Endothelial cell of umbilical vein (primary cell): ENCODE data around the gene SRSF1. TPM values are rescaled to one million over a fixed set of nuclear protein-coding genes. Genes with fewer than 3 reads are reported as not detected.

Source experiments
- BruUV-seq: library from RNA; stranded (reverse); fragments of 400-500 nt; replicated peaks from 2 replicates; lab custom pipeline; 2021; lab: Mats Ljungman, UMichigan
- CTCF ChIA-PET: fragments of 300-600, 350-600 bp; sonication (Branson Sonifier 250); formaldehyde crosslinking; loops from one replicate; lab custom pipeline; 2021; ENCODE audit warnings: antibody characterized with exemption, inconsistent platforms; lab: Charles Lee
- POLR2A ChIA-PET: fragments of 300-600, 350-600 bp; sonication (Branson Sonifier 250); formaldehyde crosslinking; loops from one replicate; lab custom pipeline; 2021; ENCODE audit warnings: antibody characterized with exemption, inconsistent platforms; lab: Charles Lee
- DNase-seq: peaks from one replicate; pipeline ENCODE4 v3.0.0-alpha.2; 2011; ENCODE audit warnings: low read depth, low spot score
- FAIRE-seq: peaks from 2 replicates; lab custom pipeline; 2011; peaks lifted over from hg19 to GRCh38; lab: Jason Lieb, UNC
- H2AFZ ChIP-seq: 2 replicates; pipeline ENCODE4 v1.6.0; 2012; ENCODE audit warnings: low read depth, low read length, control low read depth, inconsistent platforms
- H3K27ac ChIP-seq: 2 replicates; pipeline ENCODE4 v1.5.1; 2011; ENCODE audit warnings: low read depth, mild to moderate bottlenecking, control low read depth, low read length, moderate library complexity; ENCODE audit not compliant: insufficient read depth
- H3K27me3 ChIP-seq, 2 experiments: 2 replicates each; pipeline versions ENCODE4 v1.6.0 to v1.6.1; 2011; ENCODE audit warnings: low read length in 2 of 2, mixed read lengths in 1 of 2; ENCODE audit not compliant: control insufficient read depth in 2 of 2, insufficient read depth in 2 of 2
- H3K36me3 ChIP-seq, 2 experiments: 2 replicates in 1 of 2; 3 replicates in 1 of 2; pipeline ENCODE4 v1.5.1; 2011; ENCODE audit warnings: low read length in 2 of 2, mild to moderate bottlenecking in 1 of 2, moderate library complexity in 1 of 2; ENCODE audit not compliant: control insufficient read depth in 2 of 2, insufficient read depth in 2 of 2; ENCODE audit errors: extremely low read depth in 1 of 2
- H3K4me1 ChIP-seq: 3 replicates; pipeline ENCODE4 v1.5.1; 2011; ENCODE audit warnings: mild to moderate bottlenecking, low read length; ENCODE audit not compliant: control insufficient read depth, insufficient read depth; ENCODE audit errors: extremely low read depth
- H3K4me2 ChIP-seq: 2 replicates; pipeline ENCODE4 v1.6.1; 2011; ENCODE audit warnings: low read length, control low read depth, mixed read lengths; ENCODE audit not compliant: insufficient read depth
- H3K4me3 ChIP-seq, 3 experiments: fragments of 200-600 bp in 1 of 3; sonication (generic), shearing (Covaris generic) in 1 of 3; replicated peaks in 1 of 3; 2 replicates each; pipeline ENCODE4 v1.5.1; 2011 to 2016; ENCODE audit warnings: control low read depth in 3 of 3, low read length in 3 of 3, mild to moderate bottlenecking in 2 of 3, inconsistent platforms in 1 of 3, low read depth in 1 of 3, moderate library complexity in 1 of 3; ENCODE audit not compliant: insufficient read depth in 1 of 3
- H3K79me2 ChIP-seq: 2 replicates; pipeline ENCODE4 v1.6.0; 2012; ENCODE audit warnings: low read length, inconsistent platforms; ENCODE audit not compliant: control insufficient read depth, insufficient read depth
- H3K9ac ChIP-seq: replicated peaks from 2 replicates; pipeline ENCODE3; 2011; ENCODE audit warnings: low read length, control low read depth; ENCODE audit not compliant: insufficient read depth; ENCODE audit errors: extremely low read depth
- H3K9me1 ChIP-seq: replicated peaks from 3 replicates; pipeline ENCODE4 v1.6.0; 2011; ENCODE audit warnings: mild to moderate bottlenecking, low read length; ENCODE audit not compliant: control insufficient read depth, insufficient read depth; ENCODE audit errors: extremely low read depth
- H3K9me3 ChIP-seq: replicated peaks from 2 replicates; pipeline ENCODE4 v1.5.1; 2012; ENCODE audit warnings: low read length, inconsistent platforms; ENCODE audit not compliant: control insufficient read depth, insufficient read depth
- H4K20me1 ChIP-seq: replicated peaks from 2 replicates; pipeline ENCODE3; 2011; ENCODE audit warnings: mild to moderate bottlenecking, low read length; ENCODE audit not compliant: control insufficient read depth, insufficient read depth; ENCODE audit errors: extremely low read depth
- CTCF ChIP-seq, 2 donors: IDR thresholded peaks; 1 replicate in 1 of 2; 2 replicates in 1 of 2; pipeline ENCODE4 v1.5.1; 2011; ENCODE audit warnings: low read length in 2 of 2, mild to moderate bottlenecking in 2 of 2, moderate library complexity in 2 of 2, control low read depth in 1 of 2, inconsistent platforms in 1 of 2, low read depth in 1 of 2; ENCODE audit not compliant: insufficient read depth in 1 of 2; ENCODE audit errors: extremely low read depth in 1 of 2
- EZH2 ChIP-seq: IDR thresholded peaks from 2 replicates; pipeline ENCODE4 v1.6.1; 2012; ENCODE audit warnings: borderline replicate concordance, low read depth, mild to moderate bottlenecking, moderate library complexity, low read length, inconsistent platforms; ENCODE audit not compliant: severe bottlenecking
- FOS ChIP-seq: IDR thresholded peaks from 2 replicates; pipeline ENCODE4 v1.6.1; 2011; ENCODE audit warnings: mild to moderate bottlenecking, low read length, moderate library complexity, borderline replicate concordance; ENCODE audit not compliant: insufficient read depth
- GATA2 ChIP-seq: IDR thresholded peaks from 2 replicates; pipeline ENCODE4 v1.7.0; 2011; ENCODE audit warnings: low read depth, mild to moderate bottlenecking, moderate library complexity, mixed read lengths, low read length; ENCODE audit not compliant: insufficient read length, insufficient read depth
- JUN ChIP-seq: IDR thresholded peaks from 2 replicates; pipeline ENCODE4 v1.6.1; 2011; ENCODE audit warnings: borderline replicate concordance, low read depth; ENCODE audit not compliant: insufficient read length, insufficient read depth
- MAX ChIP-seq: IDR thresholded peaks from 2 replicates; pipeline ENCODE4 v1.6.1; 2011; ENCODE audit not compliant: insufficient read depth, insufficient read length
- MYC ChIP-seq: IDR thresholded peaks from one replicate; pipeline ENCODE4 v1.6.1; 2011; ENCODE audit warnings: mild to moderate bottlenecking, low read depth, low read length
- POLR2A ChIP-seq: IDR thresholded peaks from 2 replicates; pipeline ENCODE4 v1.6.1; 2012; ENCODE audit warnings: low read depth, mild to moderate bottlenecking, control low read depth, low read length
- POLR2AphosphoS5 ChIP-seq: IDR thresholded peaks from 2 replicates; pipeline ENCODE4 v1.6.1; 2012; ENCODE audit warnings: low read depth, mild to moderate bottlenecking, control low read depth, low read length, moderate library complexity; ENCODE audit not compliant: insufficient read depth
- dilution Hi-C: fragments of 300-500 bp; cut with MboI; formaldehyde crosslinking; loops from one replicate; pipeline ENCODE4 v1.15.0; 2019; ENCODE audit warnings: low sequenced_read_pairs; ENCODE audit not compliant: extremely low pct_ligation_motif_present
- intact Hi-C: fragments of 100-400 bp; cut with micrococcal nuclease; formaldehyde crosslinking; loops from one replicate; pipeline ENCODE4 v1.10.0; 2022
- polyA plus RNA-seq, 4 experiments: library from polyadenylated mRNA; depleted of rRNA in 3 of 4; stranded (reverse) in 3 of 4; unstranded in 1 of 4; fragments of >200 nt; gene quantifications; 2 replicates each; pipeline versions ENCODE4 v1.2.1 to v1.2.3, GENCODE V29; 2011 to 2012; ENCODE audit warnings: missing spikeins in 1 of 4
- total RNA-seq: library from RNA; stranded (reverse); gene quantifications from 2 replicates; pipeline ENCODE4 v1.2.3, GENCODE V29; 2021

SRSF1 gene
- total and polyA plus RNA-seq, 2 donors (not counting 3 experiments of a cell fraction or from before 2014, with no cell fraction given), result 133 to 316 TPM

- DNase-seq, result no peak
- TF ChIP-seq POLR2AphosphoS5, result no peak
- TF ChIP-seq GATA2, result no peak
- TF ChIP-seq EZH2, result no peak
- TF ChIP-seq POLR2A, result no peak
- TF ChIP-seq FOS, result no peak
- TF ChIP-seq MYC, result no peak
- no peak for TF ChIP-seq CTCF (IDR thresholded peaks at IDR 0.05; ENCODE audit: extremely low read depth in 1 of 2, insufficient read depth in 1 of 2, low read depth in 1 of 2, low read length in 2 of 2)
- no peak for TF ChIP-seq JUN
- TF ChIP-seq MAX, result no peak
- BruUV-seq, result no TSS peak
Observed at GRCh38 chr17:58052945-58053715, 46.1 kb upstream of the SRSF1 start.

More at GRCh38 chr17:58052945-58053715, 46.1 kb upstream of the SRSF1 start:
- Histone ChIP-seq H3K9me1 (no peaks in the 10 kb centered on the region), H3K27ac (no peak overlapping the region), H3K36me3 (no peaks in the 10 kb centered on the region), H3K4me2 (no peak overlapping the region), H3K27me3 (peaks cover 0 to 9% of the 10 kb centered on the region in 2 experiments), H3K9ac (no peak overlapping the region), H3K4me1 (no peaks in the 10 kb centered on the region), H2AFZ (no peak overlapping the region), H3K79me2 (no peaks in the 10 kb centered on the region), H3K9me3 (no peaks in the 10 kb centered on the region), H4K20me1 (no peaks in the 10 kb centered on the region), H3K4me3 (no peak overlapping the region)
- dilution Hi-C loops (no loop called here), intact Hi-C loops (no loop called here)
- POLR2A ChIA-PET, result no interaction called here
- CTCF ChIA-PET, result no interaction called here
- FAIRE-seq, result no peak
